MM.1S (cell line): Measurements from ENCODE around the gene PLA2G2E.

Source experiments
- DNase-seq: peaks from one replicate; pipeline ENCODE4 v3.0.0-alpha.2; 2015
- H2AFZ ChIP-seq: fragments of 300-600 bp; sonication (generic); 2 replicates; pipeline ENCODE4 v1.6.0; 2016; ENCODE audit warnings: antibody characterized with exemption, low read length
- H3F3A ChIP-seq: fragments of 300-600 bp; sonication (generic); 2 replicates; pipeline ENCODE4 v1.6.1; 2016; ENCODE audit warnings: mild to moderate bottlenecking, antibody characterized with exemption, low read length, moderate library complexity, mixed read lengths; ENCODE audit not compliant: insufficient read depth
- H3K27ac ChIP-seq: fragments of 300-600 bp; sonication (generic); 2 replicates; pipeline ENCODE4 v1.5.1; 2016; ENCODE audit warnings: mild to moderate bottlenecking, low read length
- H3K27me3 ChIP-seq: fragments of 300-600 bp; sonication (generic); replicated peaks from 2 replicates; pipeline ENCODE4 v1.6.0; 2016; ENCODE audit warnings: low read length; ENCODE audit not compliant: insufficient read depth
- H3K36me3 ChIP-seq: fragments of 300-600 bp; sonication (generic); replicated peaks from 2 replicates; pipeline ENCODE4 v1.6.1; 2016; ENCODE audit warnings: mild to moderate bottlenecking, low read length, mixed read lengths; ENCODE audit not compliant: insufficient read depth
- H3K4me1 ChIP-seq: fragments of 300-600 bp; sonication (generic); 2 replicates; pipeline ENCODE4 v1.6.1; 2016; ENCODE audit warnings: low read length, mixed read lengths
- H3K4me2 ChIP-seq: fragments of 300-600 bp; sonication (generic); 2 replicates; pipeline ENCODE4 v1.6.0; 2016; ENCODE audit warnings: low read depth, low read length
- H3K4me3 ChIP-seq: fragments of 300-600 bp; sonication (generic); 2 replicates; pipeline ENCODE4 v1.5.1; 2016; ENCODE audit warnings: low read length, mixed read lengths
- H3K79me2 ChIP-seq: fragments of 300-600 bp; sonication (generic); 2 replicates; pipeline ENCODE4 v1.6.1; 2016; ENCODE audit warnings: mixed run types, low read length, mixed read lengths
- H3K9ac ChIP-seq: fragments of 300-600 bp; sonication (generic); 2 replicates; pipeline ENCODE4 v1.6.1; 2016; ENCODE audit warnings: low read length, mixed read lengths
- H3K9me2 ChIP-seq: fragments of 300-600 bp; sonication (generic); replicated peaks from 2 replicates; pipeline ENCODE4 v1.6.1; 2016; ENCODE audit warnings: mild to moderate bottlenecking, low read length, mixed read lengths; ENCODE audit not compliant: insufficient read depth
- H3K9me3 ChIP-seq: fragments of 300-600 bp; sonication (generic); replicated peaks from 2 replicates; pipeline ENCODE4 v1.6.1; 2016; ENCODE audit warnings: mild to moderate bottlenecking, low read length, mixed read lengths; ENCODE audit not compliant: insufficient read depth
- H4K20me1 ChIP-seq: fragments of 300-600 bp; sonication (generic); 2 replicates; pipeline ENCODE4 v1.6.1; 2016; ENCODE audit warnings: mild to moderate bottlenecking, low read length, moderate library complexity, mixed read lengths; ENCODE audit not compliant: insufficient read depth
- CTCF ChIP-seq: fragments of 300-600 bp; sonication (generic); IDR thresholded peaks from 2 replicates; pipeline ENCODE4 v1.5.1; 2016; ENCODE audit warnings: antibody characterized with exemption, low read length, mixed read lengths
- EZH2 ChIP-seq: fragments of 300-600 bp; sonication (generic); optimal IDR thresholded peaks from 2 replicates; pipeline ENCODE3; 2017; ENCODE audit warnings: low read depth, mild to moderate bottlenecking, antibody characterized with exemption, low read length, mixed read lengths
- EZH2phosphoT487 ChIP-seq: fragments of 300-600 bp; sonication (generic); IDR thresholded peaks from 2 replicates; pipeline ENCODE4 v1.6.1; 2018; ENCODE audit warnings: antibody characterized with exemption, low read length

PLA2G2E gene

DNA sequence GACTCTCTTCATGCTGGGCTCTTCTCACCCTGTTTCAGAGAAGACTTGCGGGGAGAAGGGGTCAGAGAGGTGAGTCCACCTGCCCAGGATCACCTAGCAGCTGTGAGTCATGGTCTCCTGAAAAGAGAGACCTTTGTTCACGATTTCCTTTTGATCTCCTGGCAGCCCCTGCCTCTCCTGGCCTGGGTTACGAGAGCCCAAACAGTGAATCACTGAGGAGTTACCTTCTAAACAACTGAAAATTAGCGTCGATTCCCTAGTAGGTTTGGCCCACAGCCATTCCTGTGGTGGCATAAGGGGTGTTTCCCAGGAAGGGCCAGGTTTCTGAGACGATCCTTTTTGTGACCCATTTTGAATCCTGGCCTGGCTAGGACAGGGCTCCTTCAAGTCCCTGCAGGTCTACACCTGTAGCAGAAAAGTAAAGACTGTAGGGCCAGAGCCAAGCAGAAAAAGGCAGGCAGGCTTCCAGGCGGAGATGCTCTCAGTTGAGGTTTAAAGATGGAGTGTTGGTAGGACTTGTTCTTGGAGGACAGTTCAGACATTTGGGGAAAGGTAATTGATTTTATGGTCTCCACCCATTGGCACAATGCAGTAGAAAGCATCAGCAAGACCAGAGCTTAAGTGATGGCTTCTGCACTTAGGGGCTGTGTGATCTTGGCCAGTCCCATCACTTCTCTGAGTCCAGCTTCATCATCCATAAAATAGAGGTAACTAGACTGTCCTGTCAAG, 2.1 kb upstream of the PLA2G2E start:
- H3K79me2 ChIP-seq: no peaks in the 10 kb centered on the region
- H3K27me3 ChIP-seq: peaks cover 87% of the 10 kb centered on the region
- no peaks in the 10 kb centered on the region for H3K9me3 ChIP-seq
- H3K4me1 ChIP-seq: no peaks in the 10 kb centered on the region
- no peaks in the 10 kb centered on the region for H3F3A ChIP-seq
- H2AFZ ChIP-seq: no peak overlapping the region
- DNase-seq: no peak
- TF ChIP-seq EZH2 (no peak), CTCF (no peak), EZH2phosphoT487 (no peak)
- no peaks in the 10 kb centered on the region for H4K20me1 ChIP-seq
- H3K27ac ChIP-seq: no peak overlapping the region
- no peaks in the 10 kb centered on the region for H3K9me2 ChIP-seq
- no peak overlapping the region for H3K9ac ChIP-seq
- H3K4me2 ChIP-seq: no peak overlapping the region
- no peaks in the 10 kb centered on the region for H3K36me3 ChIP-seq
- H3K4me3 ChIP-seq: no peak overlapping the region

DNA sequence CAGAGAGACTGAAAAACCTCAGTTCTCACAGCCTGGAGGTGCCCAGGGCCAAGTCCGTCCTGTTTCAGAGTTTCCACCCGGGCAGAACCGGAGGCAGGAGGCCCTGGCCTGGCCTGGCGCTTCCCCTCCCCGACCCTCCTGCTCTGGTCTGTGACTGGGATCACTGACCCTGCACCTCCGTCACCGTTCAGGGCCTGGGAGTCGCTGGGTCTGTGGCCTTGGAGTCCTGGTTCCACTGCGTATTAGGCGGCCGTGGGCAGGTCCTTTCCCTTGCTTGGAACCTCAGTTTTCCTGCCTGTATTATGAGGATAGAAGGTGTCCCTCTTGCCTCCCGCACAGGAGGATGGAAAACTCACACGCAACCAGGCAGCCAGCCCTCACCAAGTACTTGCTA, 533 bp upstream of the PLA2G2E start:
- Histone ChIP-seq H3K79me2 (no peaks in the 10 kb centered on the region), H3F3A (no peaks in the 10 kb centered on the region), H4K20me1 (no peaks in the 10 kb centered on the region), H3K9me3 (no peaks in the 10 kb centered on the region), H3K4me2 (no peak overlapping the region), H3K36me3 (no peaks in the 10 kb centered on the region), H2AFZ (no peak overlapping the region), H3K9me2 (no peaks in the 10 kb centered on the region), H3K27ac (no peak overlapping the region), H3K4me3 (no peak overlapping the region), H3K4me1 (no peaks in the 10 kb centered on the region), H3K9ac (no peak overlapping the region), H3K27me3 (peaks cover 80% of the 10 kb centered on the region)
- TF ChIP-seq CTCF (no peak), EZH2phosphoT487 (no peak), EZH2 (no peak)
- DNase-seq: no peak

DNA sequence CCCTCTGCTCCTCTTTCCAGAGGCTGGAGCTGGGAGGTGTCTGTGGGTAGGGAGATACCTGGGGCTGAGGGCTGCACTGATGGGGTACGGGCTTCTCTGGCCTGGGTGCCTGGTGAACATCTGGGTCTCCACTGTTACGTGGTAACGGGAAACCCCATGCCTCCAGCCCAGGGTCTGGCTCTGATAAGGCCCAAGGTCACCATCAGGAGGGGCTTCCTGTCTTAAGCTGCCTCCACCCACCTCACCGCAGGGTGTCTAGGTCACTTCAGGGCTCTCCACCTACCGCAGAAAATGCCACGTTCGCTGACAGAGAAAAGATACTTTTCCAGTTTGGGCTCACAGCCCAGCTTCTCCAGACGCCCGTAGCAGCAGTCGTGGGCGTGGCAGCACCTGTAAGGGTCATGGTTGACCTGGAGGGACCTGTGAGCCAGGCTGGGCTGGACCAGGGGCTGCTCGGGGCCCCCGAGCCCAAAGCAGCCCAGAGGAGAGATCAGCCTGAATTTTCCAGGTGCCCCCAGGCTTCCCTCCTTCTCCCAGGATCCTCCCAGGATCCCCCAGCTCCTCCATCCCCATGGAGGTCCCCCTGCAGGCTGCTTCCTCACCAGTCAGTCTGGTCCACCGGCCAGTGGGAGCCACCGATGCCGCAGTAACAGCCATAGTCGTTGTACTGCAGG, 1.3 kb downstream of the PLA2G2E start:
- H3K4me3 ChIP-seq: no peak overlapping the region
- no peaks in the 10 kb centered on the region for H3F3A ChIP-seq
- H3K4me2 ChIP-seq: no peak overlapping the region
- H3K36me3 ChIP-seq: no peaks in the 10 kb centered on the region
- H3K9me3 ChIP-seq: no peaks in the 10 kb centered on the region
- no peak overlapping the region for H3K9ac ChIP-seq
- TF ChIP-seq EZH2phosphoT487 (no peak), EZH2 (no peak), CTCF (no peak)
- H4K20me1 ChIP-seq: no peaks in the 10 kb centered on the region
- no peaks in the 10 kb centered on the region for H3K79me2 ChIP-seq
- H3K27ac ChIP-seq: no peak overlapping the region
- peaks cover 63% of the 10 kb centered on the region for H3K27me3 ChIP-seq
- no peaks in the 10 kb centered on the region for H3K9me2 ChIP-seq
- H3K4me1 ChIP-seq: no peaks in the 10 kb centered on the region
- no peak overlapping the region for H2AFZ ChIP-seq
- DNase-seq: no peak
